Embryonic facial prominence (tissue), 1 donor: Measurements from ENCODE around the gene COX7B.
"Not testable (repeated sequence)": the region's sequence is repeated elsewhere in the genome, so short reads cannot be mapped to it uniquely, and the experiment has no call there.

Source experiments
- DNase-seq: peaks from one replicate; pipeline ENCODE4 v3.0.0-alpha.2; 2016; ENCODE audit errors: extremely low spot score

The COX7B gene

DNA sequence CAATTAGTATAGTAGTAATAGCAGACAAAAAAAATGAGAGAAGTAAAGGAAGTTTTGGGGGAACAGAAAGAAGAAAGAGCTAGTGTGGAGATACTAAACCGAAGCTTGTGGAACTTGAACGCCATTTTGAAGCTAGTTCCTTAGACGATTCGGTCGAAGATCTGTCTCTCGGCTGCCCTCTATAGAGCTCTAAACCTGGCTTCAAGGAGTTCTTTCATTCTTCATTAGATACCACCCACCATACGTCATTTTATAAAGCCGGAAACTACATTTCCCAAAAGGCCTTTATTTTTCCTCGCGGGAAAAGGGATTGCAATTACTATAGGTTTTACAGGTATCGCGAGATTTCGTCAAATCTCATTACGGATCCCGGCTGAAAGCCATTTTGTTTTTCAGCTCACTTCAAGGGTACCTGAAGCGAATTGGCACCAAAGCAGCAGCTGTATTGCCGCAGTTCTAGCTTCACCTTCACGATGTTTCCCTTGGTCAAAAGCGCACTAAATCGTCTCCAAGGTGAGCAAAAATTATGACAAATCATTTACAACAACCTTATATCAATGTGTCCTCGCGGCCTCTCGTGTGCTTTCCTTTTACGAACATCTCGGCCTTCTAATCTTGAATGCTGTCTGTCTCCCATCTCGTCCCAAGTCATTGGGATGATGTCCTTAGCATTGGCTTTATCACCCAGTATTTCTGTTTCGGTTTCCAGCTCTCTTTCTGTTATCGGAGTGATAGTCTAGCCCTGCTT lies at the start of gene COX7B:
COX7B (plus strand) TSS at position 388 of the 748 bp plus-strand sequence; CDS start at position 474, 86 bp downstream.
- DNase-seq: peak; percentile 90

GRCh38 chrX:77875372-77875771 lies 23.9 kb upstream of the COX7B start:
- no peak for DNase-seq

GRCh38 chrX:77881418-77881817 lies 17.9 kb upstream of the COX7B start:
- not testable (repeated sequence) for DNase-seq

- DNase-seq: no peak
Measured at GRCh38 chrX:77892887-77893286, 6.4 kb upstream of the COX7B start.

- DNase-seq: no peak
Measured at GRCh38 chrX:77893713-77894112, 5.6 kb upstream of the COX7B start.

DNA sequence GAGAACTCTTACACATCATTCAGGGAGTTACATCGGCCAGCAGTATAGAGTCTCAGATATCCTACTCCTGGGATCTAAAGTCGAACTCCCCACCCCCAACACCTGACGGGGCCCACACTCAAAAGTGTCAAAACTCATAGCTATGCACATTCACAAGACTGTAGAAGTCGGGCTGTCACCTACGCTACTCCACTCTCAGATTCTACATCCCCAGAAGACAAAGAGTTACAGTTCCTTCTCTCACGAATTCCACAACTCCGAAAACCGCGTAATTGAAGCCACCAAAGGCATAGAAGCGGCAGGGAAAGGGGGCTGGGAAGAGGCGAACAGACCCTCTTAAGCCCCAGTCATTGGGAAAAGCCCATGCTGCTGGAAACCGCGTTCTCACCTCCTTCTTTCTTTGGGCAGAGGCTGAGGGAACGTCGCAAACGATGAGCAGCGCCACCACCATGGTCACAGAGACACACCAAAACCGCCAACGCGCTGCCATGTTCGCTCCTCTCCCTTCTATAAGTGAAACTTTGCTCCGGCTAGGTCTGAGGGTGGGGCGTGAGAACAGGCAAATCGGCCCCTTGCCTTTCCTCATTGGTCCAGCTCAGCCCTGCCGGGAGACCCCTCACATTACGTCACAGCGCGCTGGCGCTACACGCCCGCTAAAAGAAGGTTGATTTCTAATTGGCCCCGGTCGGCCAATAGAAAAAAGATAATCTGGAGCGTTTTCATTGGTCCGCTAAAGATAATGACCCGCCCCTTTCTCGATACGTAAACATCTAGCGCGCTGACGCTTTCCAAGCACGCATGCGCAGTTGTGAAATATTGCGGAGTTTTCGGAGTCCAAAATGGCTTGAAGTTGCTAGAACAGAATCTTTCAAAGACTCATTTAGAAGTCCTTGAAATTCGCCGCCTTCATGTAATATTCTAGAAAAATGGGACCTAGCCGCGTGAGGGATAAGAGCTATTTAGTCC lies 4.1 kb upstream of the COX7B start, which contains the start of gene MAGT1:
MAGT1 (minus strand) TSS at position 515 of the 966 bp plus-strand sequence; CDS start at position 490, 25 bp downstream.
- peak; percentile 91 for DNase-seq

GRCh38 chrX:77900688-77901087 lies 1.4 kb downstream of the COX7B start:
- no peak for DNase-seq

DNA sequence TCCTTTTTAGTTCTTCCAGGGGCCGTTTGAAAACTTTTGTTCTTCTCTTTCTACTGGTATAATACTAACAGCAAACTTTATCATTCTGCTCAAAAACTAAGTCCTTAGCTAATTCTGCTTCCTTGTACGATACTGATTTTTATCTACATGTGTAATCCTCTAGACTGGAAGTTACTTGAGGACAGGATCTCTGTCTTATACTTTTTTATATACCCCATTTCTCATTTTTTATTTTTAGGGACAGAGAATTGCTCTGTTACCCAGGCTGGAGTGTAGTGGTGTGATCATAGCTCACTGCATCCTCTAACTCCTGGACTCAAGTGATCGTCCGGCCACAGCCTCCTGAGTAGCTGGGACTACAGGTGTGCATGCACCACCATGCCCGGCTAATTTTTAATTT lies 2.2 kb downstream of the COX7B start:
- DNase-seq: no peak

DNA sequence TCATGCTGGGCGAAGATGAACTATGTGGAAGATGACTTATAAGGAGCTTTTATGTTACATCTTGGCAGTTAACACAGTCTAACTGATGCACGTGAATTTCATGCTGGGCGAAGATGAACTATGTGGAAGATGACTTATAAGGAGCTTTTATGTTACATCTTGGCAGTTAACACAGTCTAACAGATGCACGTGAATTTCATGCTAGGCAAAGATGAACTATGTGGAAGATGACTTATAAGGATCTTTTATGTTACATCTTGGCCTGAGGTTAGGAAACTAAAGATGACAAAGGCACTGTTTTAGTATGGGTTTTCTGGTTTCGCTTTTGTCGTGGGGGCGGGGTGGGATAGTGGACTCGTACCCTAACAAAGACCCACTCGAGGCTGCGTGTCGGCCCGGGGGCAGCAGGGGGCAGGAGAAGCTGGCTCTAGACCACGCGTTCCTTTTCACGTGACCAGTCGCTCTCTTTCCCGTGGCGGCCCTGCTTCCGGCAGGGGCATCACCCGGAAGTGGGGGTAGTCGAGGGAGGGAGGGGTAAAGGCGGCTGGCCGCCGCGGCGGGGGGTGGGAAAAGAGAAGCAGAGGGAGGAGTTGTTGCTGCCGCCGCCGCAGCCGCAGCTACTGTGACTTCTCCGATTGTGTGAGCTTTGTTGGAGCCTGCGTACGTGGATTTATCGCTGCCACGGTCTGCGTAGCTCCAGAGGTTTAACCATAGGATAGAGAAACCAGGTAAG lies 11.0 kb downstream of the COX7B start, which contains the start of gene ATP7A:
ATP7A (plus strand) TSS at position 586 of the 733 bp plus-strand sequence. CDS start 60,949 bp downstream, outside the sequence.
- peak; percentile 66 for DNase-seq

DNA sequence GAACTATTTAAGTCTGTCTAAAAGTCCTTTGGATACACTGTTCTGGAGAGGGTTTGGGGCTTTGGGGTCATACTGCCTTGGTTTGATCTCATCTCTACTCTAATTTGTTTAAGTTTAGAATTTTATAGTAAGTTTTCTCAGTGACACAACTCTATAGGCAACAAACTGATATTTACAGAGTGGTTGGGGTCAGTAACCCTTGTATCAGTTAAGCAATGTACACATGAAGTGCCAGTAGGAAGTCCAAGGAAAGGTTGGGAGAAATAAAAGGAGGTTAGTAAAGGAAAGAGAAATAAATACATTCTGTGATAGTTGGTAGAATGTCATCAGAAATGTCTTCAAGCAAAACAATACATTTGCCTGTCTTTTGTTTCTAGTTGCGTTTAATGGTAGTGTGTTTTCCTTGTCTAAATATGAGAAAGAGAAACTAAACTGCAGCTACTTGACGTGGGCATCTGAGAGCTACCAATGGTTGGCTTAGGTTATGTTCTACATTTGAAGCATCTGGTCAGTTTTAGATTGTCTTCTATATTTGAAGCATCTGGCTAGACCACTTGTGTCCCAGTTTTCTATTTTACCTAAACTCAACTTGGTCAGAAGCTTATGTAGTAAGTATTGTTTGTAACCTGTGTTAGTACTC lies 18.1 kb downstream of the COX7B start:
- DNase-seq: no peak

DNA sequence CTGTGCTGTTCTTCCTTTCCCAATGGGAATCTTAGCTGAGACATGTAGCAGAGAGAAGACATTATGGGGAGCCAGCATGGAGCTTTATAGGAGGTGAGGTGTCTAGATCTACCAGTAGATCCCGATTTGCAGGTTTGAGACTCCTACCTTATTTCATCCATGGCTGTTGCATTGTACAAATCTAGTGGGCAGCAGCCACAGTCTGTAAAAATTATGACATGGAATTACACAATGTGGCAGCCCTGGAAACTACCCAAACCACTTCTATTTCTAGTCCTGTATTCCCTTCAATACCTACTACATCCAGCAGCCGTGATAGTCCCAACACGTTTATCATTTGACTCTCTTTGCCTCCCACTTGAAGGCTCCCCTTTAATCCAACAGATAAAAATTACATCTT lies 19.3 kb downstream of the COX7B start:
- DNase-seq: no peak

- DNase-seq: not testable (repeated sequence)
Measured at GRCh38 chrX:77919370-77919769, 20.1 kb downstream of the COX7B start.

GRCh38 chrX:77922787-77923186 lies 23.5 kb downstream of the COX7B start:
- DNase-seq: no peak

DNA sequence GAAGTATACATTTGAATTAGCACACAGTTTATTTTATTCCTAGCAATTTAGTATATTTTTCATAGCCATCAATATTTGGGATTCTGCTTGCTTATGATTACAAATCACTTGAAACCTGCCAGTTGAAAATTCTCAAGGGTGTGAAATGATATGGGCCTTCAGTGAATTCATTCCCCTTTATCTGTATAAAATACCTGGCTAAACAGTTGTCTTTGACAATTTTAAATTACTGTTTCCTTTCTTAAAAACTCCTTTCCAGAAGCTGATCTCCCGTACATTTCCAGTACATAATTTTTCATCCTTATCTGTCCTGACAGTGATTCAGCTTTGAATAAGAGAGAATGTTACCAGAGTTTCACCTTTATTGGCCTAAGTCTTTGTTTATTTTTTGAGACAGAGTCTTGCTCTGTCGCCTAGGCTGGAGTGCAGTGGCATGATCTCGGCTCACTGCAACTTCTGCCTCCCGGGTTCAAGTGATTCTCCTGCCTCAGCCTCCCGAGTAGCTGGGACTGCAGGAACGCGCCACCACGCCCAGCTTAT lies 25.1 kb downstream of the COX7B start:
- no peak for DNase-seq

DNA sequence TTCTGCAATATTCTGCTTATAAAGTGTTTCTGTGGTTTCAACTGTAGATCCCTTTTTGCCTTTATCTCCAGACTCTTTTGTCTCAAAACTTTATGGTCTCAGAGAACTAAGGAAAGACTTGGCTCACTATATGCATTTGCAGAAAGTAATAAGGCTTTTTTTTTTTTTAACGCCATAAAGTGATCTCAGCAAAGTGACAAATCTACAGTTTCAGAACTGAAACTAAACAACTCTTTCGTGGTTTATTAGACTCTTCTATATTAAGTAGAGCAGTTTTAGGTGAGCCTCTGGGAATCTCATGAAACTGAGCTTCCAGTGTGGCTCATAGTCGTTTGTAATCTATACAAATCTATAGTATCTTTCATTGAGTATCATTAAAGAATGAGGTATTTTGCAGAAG lies 26.5 kb downstream of the COX7B start:
- no peak for DNase-seq

- no peak for DNase-seq
Measured at GRCh38 chrX:77930581-77930980, 31.3 kb downstream of the COX7B start.

GRCh38 chrX:77935886-77936285 lies 36.6 kb downstream of the COX7B start:
- no peak for DNase-seq

GRCh38 chrX:77936299-77936698 lies 37.0 kb downstream of the COX7B start:
- DNase-seq: no peak

DNA sequence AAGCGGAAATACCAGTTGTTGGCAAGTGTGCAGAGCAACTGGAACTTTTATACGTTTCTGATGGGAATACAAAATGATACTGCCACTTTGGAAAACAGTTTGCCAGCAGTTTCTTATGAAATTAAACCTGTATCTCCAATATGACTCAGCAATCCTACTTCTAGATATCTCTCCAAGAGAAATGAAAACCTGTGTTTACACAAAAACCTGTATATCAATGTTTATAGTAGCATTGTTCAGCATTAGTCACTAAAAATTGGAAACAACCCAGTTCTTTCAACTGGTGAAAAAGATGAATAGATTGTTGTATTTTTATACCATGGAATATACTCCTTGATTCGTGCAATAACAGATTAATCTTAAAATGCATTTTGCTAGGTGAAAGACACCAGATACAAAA lies 38.0 kb downstream of the COX7B start:
- no peak for DNase-seq

- DNase-seq: no peak
Measured at GRCh38 chrX:77938083-77938680, 38.9 kb downstream of the COX7B start.
